ENCODE results near the gene SLC4A4. TPM values are rescaled to one million over a fixed set of nuclear protein-coding genes. Genes with fewer than 3 reads are reported as not detected.

SLC4A4 gene
- total RNA-seq, 1 experiment from 2014 or later = 0.92 TPM

GRCh38 chr4:71608678-71609071, 269.9 kb downstream of the SLC4A4 start:
- Histone ChIP-seq H2BK15ac (ENCODE audit: low read depth, low read length) (no peak overlapping the region), H2AFZ (ENCODE audit: low read length) (no peak overlapping the region), H3K27me3 (ENCODE audit: insufficient read depth, low read length) (no peaks in the 10 kb centered on the region), H3K27ac (ENCODE audit: insufficient read length, low read depth, low read length) (no peak overlapping the region), H3K9ac (ENCODE audit: extremely low read depth, insufficient read length, low read length) (no peak overlapping the region), H2AK5ac (ENCODE audit: insufficient read length, low read length) (no peak overlapping the region), H2BK12ac (ENCODE audit: insufficient read length, low read depth, low read length) (no peak overlapping the region), H3K18ac (ENCODE audit: insufficient read length, low read depth, low read length) (no peak overlapping the region), H3K14ac (ENCODE audit: insufficient read depth, low read length) (no peak overlapping the region), H3K4me2 (ENCODE audit: insufficient read depth, insufficient read length, low read length) (no peak overlapping the region), H4K8ac (replicated peaks; ENCODE audit: insufficient read length, low read depth, low read length) (no peak overlapping the region), H3T11ph (ENCODE audit: low read length) (no peak overlapping the region), H3K79me2 (ENCODE audit: insufficient read depth, low read length) (no peaks in the 10 kb centered on the region), H3K56ac (ENCODE audit: insufficient read length, low read depth, low read length) (no peak overlapping the region), H3K4ac (ENCODE audit: low read depth, low read length) (no peak overlapping the region), H4K5ac (ENCODE audit: insufficient read length, low read depth, low read length) (no peak overlapping the region), H2BK20ac (ENCODE audit: low read depth, low read length, poor library complexity, severe bottlenecking) (no peak overlapping the region), H3K4me1 (ENCODE audit: insufficient read depth, low read length) (no peaks in the 10 kb centered on the region; the same call in 1 of the 2 replicates), H3K9me3 (ENCODE audit: control insufficient read depth, low read depth, low read length) (no peaks in the 10 kb centered on the region), H2BK120ac (ENCODE audit: low read depth, low read length, poor library complexity, severe bottlenecking) (no peak overlapping the region), H3K23ac (ENCODE audit: insufficient read length, low read depth, low read length) (no peak overlapping the region), H4K20me1 (ENCODE audit: control insufficient read depth, insufficient read depth, insufficient read length) (no peaks in the 10 kb centered on the region), H2BK5ac (ENCODE audit: insufficient read length, low read length) (no peak overlapping the region), H3K23me2 (ENCODE audit: insufficient read length, low read depth, low read length, poor library complexity, severe bottlenecking) (no peaks in the 10 kb centered on the region), H4K91ac (ENCODE audit: insufficient read length, low read depth, low read length) (no peak overlapping the region), H3K79me1 (ENCODE audit: insufficient read depth, low read depth, low read length, poor library complexity, severe bottlenecking) (no peaks in the 10 kb centered on the region)
- DNase-seq = no peak
- TF ChIP-seq CTCF (conservative IDR thresholded peaks at IDR 0.05) = no peak
- no peak overlapping the region for H3K4me3 Mint-ChIP-seq
- H3K27ac Mint-ChIP-seq = no peak overlapping the region; a peak in 1 of 7 replicates
- H3K27me3 Mint-ChIP-seq (ENCODE audit: low read depth) = no peaks in the 10 kb centered on the region
- WGBS (ENCODE audit: extremely low coverage, insufficient read length, low lambda C conversion rate) = no CpG with 5 or more reads among the region's 2 CpGs
- peaks cover 3 to 7% of the 10 kb centered on the region in 2 experiments; a peak in 2 of 4 replicates for H3K4me1 Mint-ChIP-seq
- H3K9me3 Mint-ChIP-seq = peaks cover 3 to 7% of the 10 kb centered on the region in 2 experiments; a peak in 3 of 5 replicates
- H3K36me3 Mint-ChIP-seq (ENCODE audit: insufficient read depth in 1 of 3, low read depth in 3 of 3) = peaks cover 4 to 6% (median 6%) of the 10 kb centered on the region in 3 experiments; a peak in 5 of 7 replicates

Data from H9 (cell line).